Ectodermal cell (in vitro differentiated cells): ENCODE results near the gene ABCC6.
"Not testable (repeated sequence)": the region's sequence is repeated elsewhere in the genome, so short reads cannot be mapped to it uniquely, and the experiment has no call there.

Experiments
- H3K27ac ChIP-seq: 2 replicates; pipeline ENCODE4 v1.7.0; 2013; ENCODE audit warnings: mild to moderate bottlenecking, low read depth, low read length; ENCODE audit not compliant: insufficient read depth, poor library complexity, severe bottlenecking
- H3K27me3 ChIP-seq: 2 replicates; pipeline ENCODE4 v1.7.0; 2013; ENCODE audit warnings: mild to moderate bottlenecking, low read length; ENCODE audit not compliant: insufficient read depth, control insufficient read depth, poor library complexity, severe bottlenecking
- H3K36me3 ChIP-seq: one replicate; pipeline ENCODE4 v1.7.0; 2013; ENCODE audit warnings: low read length; ENCODE audit not compliant: control insufficient read depth, insufficient read depth
- H3K4me1 ChIP-seq: one replicate; pipeline ENCODE4 v1.7.0; 2013; ENCODE audit warnings: low read length; ENCODE audit not compliant: control insufficient read depth, insufficient read depth
- H3K4me3 ChIP-seq: 2 replicates; pipeline ENCODE4 v1.7.0; 2013; ENCODE audit warnings: low read depth, low read length, control low read depth; ENCODE audit not compliant: insufficient read depth
- H3K9me3 ChIP-seq: 2 replicates; pipeline ENCODE4 v1.7.0; 2013; ENCODE audit warnings: mild to moderate bottlenecking, low read length, moderate library complexity; ENCODE audit not compliant: control insufficient read depth
- WGBS, 2 experiments: methylation state at CpG; one replicate each; pipeline ENCODE4 v1.1.7; 2013; ENCODE audit warnings: missing lambda C conversion rate in 2 of 2; 5-methylcytosine and 5-hydroxymethylcytosine counted together

Gene ABCC6

DNA sequence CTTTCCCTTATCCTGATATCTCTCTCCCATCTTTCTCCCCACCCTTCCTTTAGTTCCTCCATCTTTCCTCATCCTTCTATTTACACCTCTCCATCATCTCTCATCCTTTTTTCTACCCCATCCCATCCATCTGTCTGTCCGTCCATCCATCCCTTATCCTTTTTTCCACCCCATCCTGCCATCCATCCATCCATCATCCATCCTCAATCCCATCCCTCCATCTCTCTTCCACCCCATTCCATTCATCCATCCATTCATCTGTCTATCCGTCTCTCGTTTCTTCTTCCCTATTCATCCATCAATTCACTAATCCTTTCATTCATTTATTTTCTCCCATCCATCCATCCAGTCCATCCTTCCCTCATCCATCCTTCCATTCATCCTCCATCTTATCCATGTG, 68.1 kb downstream of the ABCC6 start:
- peaks cover 7% of the 10 kb centered on the region for H3K9me3 ChIP-seq
- no peak overlapping the region for H3K4me3 ChIP-seq
- peaks cover 9% of the 10 kb centered on the region for H3K36me3 ChIP-seq
- H3K27ac ChIP-seq, result no peak overlapping the region
- WGBS, 2 experiments, result 87 to 88% methylated on average over 3 of the region's 3 CpGs
- H3K27me3 ChIP-seq, result no peaks in the 10 kb centered on the region
- H3K4me1 ChIP-seq, result no peaks in the 10 kb centered on the region

DNA sequence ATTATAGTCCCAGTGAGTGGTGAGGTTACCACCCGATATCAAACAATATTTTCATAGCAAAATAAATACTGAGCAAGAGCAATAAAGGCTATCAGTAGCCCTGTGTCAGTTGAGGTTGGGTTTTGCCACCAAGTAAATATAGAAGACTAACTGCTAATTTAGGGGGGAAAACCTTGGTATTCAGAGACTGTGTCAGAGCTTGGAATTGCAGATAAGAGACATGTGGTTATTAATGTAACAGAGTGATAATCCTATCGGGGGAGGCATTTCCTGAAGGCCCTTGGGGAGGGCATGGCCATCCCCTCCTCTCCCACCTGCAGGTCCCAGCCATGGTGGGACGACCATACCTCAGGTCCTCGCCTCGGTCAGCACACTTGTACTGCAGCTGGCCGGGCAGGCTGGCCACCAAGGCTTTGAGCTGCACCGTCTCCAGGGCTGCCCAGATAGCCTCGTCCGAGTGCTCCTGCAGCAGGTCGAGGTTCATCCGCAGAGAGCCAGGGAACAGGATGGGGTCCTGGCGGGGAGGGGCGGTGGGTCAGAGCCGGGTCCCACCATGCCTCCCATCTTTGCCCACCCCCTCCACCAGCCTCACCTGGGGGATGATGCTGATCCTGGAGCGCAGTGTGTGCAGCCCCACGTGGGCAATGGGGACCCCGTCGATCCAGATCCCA, 68.9 kb downstream of the ABCC6 start:
- no peaks in the 10 kb centered on the region for H3K4me1 ChIP-seq
- H3K27ac ChIP-seq, result no peak overlapping the region
- H3K9me3 ChIP-seq, result peaks cover 7% of the 10 kb centered on the region
- 86 to 88% methylated on average over 17 to 18 of the region's 18 CpGs for WGBS, 2 experiments
- no peak overlapping the region for H3K4me3 ChIP-seq
- H3K27me3 ChIP-seq, result no peaks in the 10 kb centered on the region
- peaks cover 9% of the 10 kb centered on the region for H3K36me3 ChIP-seq

DNA sequence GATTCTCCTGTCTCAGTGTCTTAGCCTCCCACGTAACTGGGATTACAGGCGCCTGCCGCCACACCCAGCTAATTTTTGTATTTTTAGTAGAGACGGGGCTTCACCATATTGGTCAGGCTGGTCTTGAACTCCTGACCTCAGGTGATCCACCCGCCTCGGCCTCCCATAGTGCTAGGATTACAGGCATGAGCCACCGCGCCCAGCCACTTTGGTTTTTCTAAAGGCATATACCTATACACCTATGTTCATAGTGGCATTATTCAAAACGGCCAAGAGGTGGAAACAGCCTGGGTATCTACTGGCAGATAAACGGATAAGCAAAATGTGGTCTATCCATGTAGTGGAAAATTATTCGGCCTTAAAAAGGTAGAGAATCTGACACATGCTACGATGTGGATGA, 70.3 kb downstream of the ABCC6 start:
- H3K4me3 ChIP-seq, H3K9me3 ChIP-seq, H3K27me3 ChIP-seq, H3K4me1 ChIP-seq, H3K27ac ChIP-seq, H3K36me3 ChIP-seq: not testable (repeated sequence)
- WGBS, 2 experiments, result 91 to 93% methylated on average over 12 of the region's 12 CpGs

DNA sequence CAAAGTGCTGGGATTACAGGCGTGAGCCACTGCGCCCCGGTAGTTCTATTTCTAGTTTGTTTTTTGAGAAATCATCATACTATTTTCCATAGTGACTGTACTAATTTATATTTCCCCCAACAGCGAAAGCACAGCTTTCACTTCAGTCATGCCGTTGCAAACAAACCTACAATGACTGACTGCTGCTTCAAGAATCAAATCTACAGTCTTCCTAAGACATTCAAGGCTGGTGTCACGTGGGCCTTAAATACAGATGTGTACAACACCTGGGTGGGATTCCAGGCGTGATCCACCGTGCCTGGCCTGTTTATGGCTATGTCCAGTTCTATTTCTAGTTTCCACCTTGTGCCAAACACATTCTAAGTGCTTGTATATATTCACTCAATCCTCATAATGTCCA, 72.0 kb downstream of the ABCC6 start:
- Histone ChIP-seq H3K27me3 (no peaks in the 10 kb centered on the region), H3K4me3 (no peak overlapping the region), H3K9me3 (no peaks in the 10 kb centered on the region), H3K36me3 (no peaks in the 10 kb centered on the region), H3K4me1 (no peaks in the 10 kb centered on the region), H3K27ac (no peak overlapping the region)
- WGBS, 2 experiments, result 94 to 97% methylated on average over 8 of the region's 8 CpGs

DNA sequence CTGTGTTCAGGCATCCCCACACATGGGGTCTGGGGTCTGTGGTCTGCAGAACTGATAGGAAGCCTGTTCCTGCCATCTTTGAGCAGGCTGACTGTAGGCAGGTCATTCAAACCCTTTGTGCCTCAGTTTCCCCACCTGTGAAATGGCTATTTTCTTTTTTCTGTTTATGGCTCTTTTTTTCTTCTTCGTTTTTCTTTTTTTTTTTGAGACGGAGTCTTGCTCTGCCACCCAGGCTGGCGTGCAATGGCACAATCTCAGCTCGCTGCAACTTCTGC, 72.5 kb downstream of the ABCC6 start:
- H3K27me3 ChIP-seq, result no peaks in the 10 kb centered on the region
- no peaks in the 10 kb centered on the region for H3K9me3 ChIP-seq
- H3K4me3 ChIP-seq, result no peak overlapping the region
- no peaks in the 10 kb centered on the region for H3K4me1 ChIP-seq
- WGBS, 2 experiments, result 88 to 91% methylated on average over 4 of the region's 4 CpGs
- H3K27ac ChIP-seq, result no peak overlapping the region
- no peaks in the 10 kb centered on the region for H3K36me3 ChIP-seq

DNA sequence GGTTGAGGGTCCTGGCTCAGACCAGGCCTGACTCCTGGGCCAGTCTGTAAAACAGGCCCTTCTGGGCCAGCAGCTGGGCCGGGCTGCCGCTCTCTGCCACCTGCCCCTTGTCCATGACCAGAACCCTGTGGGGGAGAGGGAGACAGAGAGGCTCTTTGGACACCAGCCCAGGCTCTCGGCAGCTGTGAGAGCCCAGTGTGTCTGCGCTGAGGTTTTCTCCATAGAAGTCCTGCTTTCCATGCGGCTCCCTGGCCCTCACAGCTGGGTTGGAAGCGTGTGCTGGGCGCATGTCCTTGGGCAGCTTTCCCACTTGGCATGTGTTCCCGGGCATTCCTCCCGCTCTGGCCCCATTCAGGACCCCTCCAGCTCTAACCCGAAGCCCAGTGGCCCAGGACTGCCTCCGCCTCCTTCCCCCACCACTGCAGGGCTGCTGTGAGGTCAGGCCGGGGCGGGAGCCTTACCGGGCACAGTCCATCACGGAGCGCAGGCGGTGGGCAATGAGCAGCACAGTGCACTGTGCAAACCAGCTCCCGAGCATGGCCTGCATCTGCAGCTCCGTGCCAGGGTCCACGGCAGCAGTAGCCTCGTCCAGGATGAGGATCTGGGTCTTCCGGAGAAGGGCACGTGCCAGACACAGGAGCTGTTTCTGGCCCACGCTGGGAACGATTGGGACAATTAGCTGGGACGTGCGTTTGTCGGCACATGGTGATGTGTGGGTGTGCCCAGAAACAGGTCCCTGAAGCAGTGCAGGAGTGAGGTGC, 73.0 kb downstream of the ABCC6 start:
- Histone ChIP-seq H3K9me3 (no peaks in the 10 kb centered on the region), H3K4me1 (no peaks in the 10 kb centered on the region), H3K27ac (no peak overlapping the region), H3K27me3 (no peaks in the 10 kb centered on the region), H3K4me3 (no peak overlapping the region), H3K36me3 (no peaks in the 10 kb centered on the region)
- WGBS, 2 experiments, result 91 to 93% methylated on average over 28 of the region's 28 CpGs

DNA sequence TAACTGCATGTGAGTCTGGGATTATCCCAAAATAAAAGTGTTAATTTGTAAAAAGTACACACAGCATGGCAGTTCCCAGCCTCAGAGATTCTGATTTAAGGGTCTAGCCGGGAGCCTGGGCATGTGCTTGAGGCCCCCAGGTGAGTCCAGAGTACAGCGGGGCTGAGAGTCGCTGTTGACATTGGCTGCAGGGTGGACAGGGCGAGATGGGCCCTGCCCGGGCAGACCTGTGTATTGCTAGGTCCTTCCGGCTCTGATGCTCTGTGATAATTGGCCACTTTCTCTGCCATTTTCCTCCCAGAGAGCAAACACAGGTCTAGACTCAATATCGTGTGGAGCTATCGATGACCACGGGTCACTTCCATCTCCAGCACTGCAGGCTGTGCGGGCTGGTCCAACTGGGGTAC, 73.6 kb downstream of the ABCC6 start:
- Histone ChIP-seq H3K9me3 (no peaks in the 10 kb centered on the region), H3K27ac (no peak overlapping the region), H3K4me1 (no peaks in the 10 kb centered on the region), H3K36me3 (no peaks in the 10 kb centered on the region), H3K4me3 (no peak overlapping the region), H3K27me3 (no peaks in the 10 kb centered on the region)
- WGBS, 2 experiments, result 93 to 94% methylated on average over 10 of the region's 10 CpGs

DNA sequence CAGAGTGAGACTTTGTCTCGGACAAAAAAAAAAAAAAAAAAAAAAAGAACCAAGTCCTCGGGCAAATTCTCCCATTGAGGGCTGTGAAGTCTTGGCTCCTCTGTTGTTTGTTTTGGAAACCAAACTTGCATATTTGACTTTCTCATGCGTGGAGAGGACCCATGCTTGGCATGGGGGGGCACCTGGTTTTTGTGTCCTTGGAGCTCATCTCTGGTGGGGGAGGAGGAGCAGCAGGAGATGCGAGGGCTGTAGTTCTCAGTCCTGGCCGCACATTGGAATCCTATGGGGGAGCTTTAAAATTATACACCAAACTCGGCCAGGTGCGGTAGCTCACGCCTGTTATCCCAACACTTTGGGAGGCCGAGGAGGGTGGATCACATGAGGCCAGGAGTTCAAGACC, 74.5 kb downstream of the ABCC6 start:
- Histone ChIP-seq H3K4me1 (no peaks in the 10 kb centered on the region), H3K36me3 (no peaks in the 10 kb centered on the region), H3K27ac (no peak overlapping the region), H3K27me3 (no peaks in the 10 kb centered on the region), H3K9me3 (no peaks in the 10 kb centered on the region), H3K4me3 (no peak overlapping the region)
- whole genome bisulfite sequencing, 2 experiments, result 87 to 92% methylated on average over 9 of the region's 9 CpGs

DNA sequence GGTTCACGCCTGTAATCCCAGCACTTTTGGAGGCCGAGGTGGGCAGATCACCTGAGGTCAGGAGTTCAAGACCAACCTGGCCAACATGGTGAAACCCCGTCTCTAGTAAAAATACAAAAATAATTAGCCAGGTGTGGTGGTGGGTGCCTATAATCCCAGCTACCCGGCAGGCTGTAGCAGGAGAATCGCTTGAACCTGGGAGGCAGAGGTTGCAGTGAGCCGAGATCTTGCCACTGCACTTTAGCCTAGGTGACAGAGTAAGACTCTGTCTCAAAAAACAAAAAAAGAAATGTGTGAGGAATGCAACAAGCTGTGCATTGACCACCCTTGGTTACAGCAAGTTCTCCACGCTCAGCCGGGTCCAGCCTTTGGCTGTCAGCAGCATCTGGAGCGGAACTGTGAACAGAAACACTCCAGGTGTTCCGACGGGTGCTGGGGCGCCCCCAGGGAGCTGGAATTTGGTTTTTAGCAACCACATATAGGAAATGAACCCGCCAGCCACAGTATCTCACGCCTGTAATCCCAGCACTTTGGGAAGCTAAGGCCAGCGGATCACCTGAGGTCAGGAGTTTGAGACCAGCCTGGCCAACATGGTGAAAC, 75.2 kb downstream of the ABCC6 start:
- H3K4me1 ChIP-seq, H3K36me3 ChIP-seq, H3K9me3 ChIP-seq, H3K27me3 ChIP-seq, H3K4me3 ChIP-seq, H3K27ac ChIP-seq: not testable (repeated sequence)
- 89% methylated on average over 15 of the region's 15 CpGs for WGBS, 2 experiments

DNA sequence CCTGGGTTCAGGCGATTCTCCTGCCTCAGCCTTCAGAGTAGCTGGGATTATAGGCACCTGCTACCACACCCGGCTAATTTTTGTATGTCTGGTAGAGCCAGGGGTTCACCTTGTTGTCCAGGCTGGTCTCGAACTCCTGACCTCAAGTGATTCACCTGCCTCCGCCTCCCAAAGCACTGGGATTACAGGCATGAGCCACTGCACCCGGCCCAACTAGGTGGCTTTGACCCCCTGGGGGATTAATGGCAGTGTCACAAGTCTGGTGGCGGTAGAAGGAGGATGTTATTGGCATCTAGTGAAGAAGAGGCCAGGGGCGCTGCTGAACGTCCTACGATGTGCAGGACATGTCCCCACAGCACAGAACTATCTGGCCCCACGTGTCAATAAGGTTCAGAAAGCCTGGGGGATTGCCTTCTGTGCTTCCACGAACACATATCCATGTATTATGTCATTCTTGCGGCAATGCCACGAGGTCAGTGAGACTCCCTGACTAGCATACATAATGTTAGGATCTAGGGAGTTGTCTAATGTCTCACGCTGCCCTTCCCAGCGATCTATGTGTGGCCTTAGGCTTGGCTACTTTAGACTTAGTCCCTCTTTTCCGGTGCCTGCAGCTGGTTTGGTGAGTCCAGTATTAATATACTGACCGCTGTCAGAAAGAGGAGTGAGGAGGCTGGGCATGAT, 75.8 kb downstream of the ABCC6 start:
- H3K36me3 ChIP-seq, result no peaks in the 10 kb centered on the region
- H3K4me1 ChIP-seq, result no peaks in the 10 kb centered on the region
- H3K27me3 ChIP-seq, result no peaks in the 10 kb centered on the region
- 91 to 95% methylated on average over 17 of the region's 17 CpGs for WGBS, 2 experiments
- H3K9me3 ChIP-seq, result no peaks in the 10 kb centered on the region
- no peak overlapping the region for H3K27ac ChIP-seq
- no peak overlapping the region for H3K4me3 ChIP-seq
